IPS-NIHi11 (cell line): ENCODE measurements around the gene CCSER2.
"Not testable (repeated sequence)": the region's sequence is repeated elsewhere in the genome, so short reads cannot be mapped to it uniquely, and the experiment has no call there.

Experiments
- DNase-seq: peaks from one replicate; pipeline ENCODE4 v3.0.0; 2012; ENCODE audit warnings: mixed read lengths, low spot score

CCSER2 gene

DNA sequence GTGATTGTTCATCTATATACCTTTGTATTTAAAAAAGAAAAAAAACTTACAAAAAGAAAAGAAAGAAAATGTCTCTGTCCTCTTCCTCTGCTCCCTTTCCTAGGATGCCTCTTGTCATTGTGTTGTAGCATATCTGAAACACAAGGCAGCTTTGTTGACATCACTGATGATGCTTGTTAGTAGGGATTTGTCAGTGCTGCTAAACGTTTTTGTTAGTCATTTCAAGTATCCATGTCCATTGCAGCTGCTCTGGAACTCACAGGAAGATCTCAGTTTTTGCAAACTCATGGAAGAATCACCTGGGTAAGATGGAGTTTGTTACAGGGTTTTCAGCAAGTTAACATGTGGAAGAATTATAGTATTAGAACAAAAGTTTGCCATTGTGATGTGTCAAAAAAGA lies 123.6 kb downstream of the CCSER2 start:
- no peak for DNase-seq

DNA sequence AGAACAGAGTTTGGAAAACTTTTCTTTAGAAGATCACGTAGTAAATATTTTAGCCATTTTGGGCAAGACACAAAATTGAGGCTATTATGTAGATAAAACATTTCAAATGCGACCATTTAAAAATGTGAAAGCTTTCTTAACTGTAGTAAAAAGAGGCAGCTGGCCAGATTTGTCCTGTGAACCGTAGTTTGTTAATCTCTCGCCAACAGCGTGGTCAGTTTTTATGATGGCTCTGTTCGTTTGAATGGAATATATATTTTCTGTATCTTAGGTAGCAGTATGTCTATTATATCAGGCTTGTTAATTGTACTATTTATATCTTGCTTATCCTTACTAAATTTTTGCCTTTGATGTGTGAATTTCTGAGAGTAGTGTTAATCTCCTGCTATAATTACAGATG lies 124.9 kb downstream of the CCSER2 start:
- DNase-seq, result no peak

DNA sequence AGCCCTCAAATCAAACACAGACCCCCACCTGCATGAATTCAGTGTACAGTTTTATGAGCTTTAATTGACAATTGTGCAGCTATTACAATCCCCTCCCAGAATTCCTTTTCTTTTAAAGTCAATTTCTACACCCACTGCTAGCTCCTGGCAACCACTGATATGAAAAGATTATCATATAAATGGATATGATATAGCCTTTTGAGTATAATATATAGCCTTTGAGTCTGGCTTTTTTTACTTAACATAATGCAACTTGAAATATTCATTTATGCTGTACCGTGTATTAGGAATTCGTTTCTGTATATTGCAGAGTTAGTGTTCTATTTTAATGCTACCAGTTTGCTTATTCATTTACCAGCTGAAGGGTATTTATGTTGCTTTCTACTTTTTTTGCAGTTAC lies 127.7 kb downstream of the CCSER2 start:
- no peak for DNase-seq

DNA sequence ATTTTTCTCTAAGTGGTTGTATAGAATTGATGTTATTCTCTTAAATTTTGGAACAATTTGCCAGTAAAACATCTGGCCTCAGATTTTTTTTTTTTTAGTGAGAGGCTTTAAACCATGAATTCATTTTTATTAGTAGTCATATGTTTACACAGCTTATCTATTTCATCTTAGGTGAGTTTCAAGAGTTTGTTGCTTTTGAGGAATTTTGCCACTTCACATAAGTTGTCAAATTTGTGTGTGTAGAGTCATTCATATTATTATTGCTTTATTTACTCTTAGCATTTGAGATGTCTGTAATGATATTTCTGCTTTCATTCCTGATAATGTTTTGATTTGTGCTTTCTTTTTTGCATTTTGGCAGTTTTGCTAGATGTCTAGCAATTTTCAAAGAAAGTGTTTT lies 132.1 kb downstream of the CCSER2 start:
- DNase-seq, result no peak

DNA sequence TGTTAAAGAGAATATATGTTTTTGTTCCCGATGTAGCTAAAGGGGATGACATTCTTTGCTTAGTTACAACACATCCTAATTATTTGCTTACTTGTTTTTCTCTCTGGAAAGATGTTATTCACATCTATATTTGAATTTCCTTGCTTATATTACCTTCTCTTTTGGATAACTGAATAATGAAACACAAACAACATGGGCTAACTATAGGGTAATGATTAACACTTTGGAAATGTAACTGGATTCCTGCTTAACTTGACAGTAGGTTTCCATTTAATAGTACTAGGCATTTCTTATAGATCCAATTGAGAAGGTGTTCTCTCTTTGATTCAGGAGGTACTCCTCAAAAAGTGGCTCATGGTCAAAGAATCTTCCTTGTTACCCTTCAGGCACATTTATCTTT lies 141.1 kb downstream of the CCSER2 start:
- DNase-seq, result no peak

DNA sequence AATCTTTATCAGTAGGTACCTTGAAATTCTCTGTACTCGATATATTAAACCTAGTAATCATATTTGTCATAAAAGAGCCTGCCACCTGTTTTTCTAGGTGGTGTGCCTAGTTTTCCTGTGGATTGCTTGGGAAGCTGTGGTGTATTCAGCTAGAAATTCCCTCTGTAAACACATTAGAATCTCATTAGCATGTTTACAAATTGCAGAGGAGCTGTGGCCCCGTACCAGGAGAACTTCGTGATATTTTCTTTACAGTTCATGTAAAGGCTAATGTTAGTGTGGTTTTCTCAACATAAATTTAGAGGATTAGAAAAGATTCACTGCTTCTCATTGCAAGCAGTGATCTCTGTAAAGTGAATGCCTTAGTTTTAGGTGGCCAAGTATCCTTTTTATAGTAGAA lies 144.7 kb downstream of the CCSER2 start:
- DNase-seq, result no peak

DNA sequence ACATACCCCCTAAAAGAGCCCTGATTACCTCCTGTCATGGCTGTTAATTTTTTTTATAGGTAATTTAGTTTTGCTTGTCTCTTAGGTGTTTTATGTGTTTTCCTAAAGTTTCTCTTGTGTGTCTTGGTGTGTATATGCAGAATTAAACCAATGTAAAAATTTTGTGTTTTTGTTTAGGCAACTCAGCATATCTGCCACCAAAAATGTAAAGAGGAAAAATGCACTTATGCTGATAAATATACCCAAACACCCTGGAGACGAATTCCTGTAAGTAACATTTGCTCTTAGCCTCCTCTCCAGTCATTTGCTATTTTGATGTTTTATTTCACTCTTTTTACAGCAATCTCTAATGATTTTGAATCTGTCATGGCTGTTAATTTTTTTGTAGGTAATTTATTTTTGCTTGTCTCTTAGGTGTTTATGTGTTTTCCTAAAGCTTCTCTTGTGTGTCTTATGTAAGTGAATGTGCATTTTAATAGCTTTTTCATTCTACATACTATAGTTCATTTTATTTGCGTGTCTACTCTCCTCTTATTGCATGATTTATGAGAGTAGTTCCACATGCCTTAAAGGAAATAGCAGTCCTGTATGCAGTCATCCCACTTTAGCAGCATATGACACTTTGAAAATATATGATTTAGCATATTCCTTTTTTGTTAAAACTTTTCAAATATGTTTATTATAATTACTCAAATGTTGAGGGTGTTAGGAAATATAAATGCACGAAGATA lies 149.2 kb downstream of the CCSER2 start:
- DNase-seq, result no peak

DNA sequence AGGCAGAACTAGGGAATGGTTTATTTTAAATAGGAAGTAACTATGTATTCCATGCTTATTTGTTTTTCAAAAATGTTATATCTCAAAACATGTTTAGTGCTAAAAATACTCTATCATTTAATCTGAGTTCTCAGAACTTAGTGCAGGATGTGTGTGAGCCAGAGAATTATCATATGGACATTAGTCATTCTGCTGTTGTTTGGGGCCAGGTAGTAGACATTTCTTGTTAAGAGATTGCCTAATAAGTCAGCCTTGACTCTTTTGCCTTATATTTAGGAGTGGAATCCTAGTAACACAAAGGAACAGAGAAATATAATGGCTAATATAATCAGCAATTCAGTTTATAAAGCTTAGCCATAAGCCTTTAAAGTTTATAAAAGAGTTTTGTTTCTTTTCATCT lies 149.8 kb downstream of the CCSER2 start:
- DNase-seq, result no peak

DNA sequence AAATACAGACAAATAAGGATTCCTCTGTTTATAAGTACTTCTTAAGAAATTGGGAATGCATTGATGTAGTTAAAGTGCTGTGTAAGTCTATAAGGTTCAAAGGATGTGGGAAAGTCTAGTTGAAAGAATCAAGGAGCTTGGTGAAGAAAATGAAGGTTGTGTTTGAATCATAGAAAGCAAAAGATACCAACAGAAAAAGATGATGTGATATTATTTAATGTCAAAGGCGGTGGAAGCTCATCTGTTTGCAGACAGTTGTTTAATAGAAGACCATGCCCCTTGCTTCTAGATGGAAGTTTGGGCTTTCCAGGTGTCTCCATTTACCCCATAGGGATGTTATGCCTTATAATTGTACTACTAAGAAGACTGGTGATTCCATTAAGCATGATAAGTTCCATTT lies 150.3 kb downstream of the CCSER2 start:
- DNase-seq, result no peak

DNA sequence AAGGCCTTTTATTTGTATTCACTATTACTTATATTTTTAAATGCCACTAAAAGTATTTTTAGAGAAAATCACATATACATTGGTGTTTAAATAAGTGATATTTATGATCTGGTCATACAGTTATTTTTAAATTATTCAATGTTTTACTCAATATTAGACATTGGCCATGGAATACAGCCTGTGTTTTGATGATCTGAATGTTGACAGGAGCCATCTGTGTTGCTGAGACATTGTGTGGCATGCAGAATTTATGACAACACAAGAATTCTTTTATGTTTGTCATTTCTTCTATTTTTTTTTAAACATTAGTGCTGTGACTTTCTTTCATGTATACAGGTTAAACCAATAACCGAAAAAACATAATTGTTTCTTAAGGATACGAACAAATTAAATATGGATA lies 156.2 kb downstream of the CCSER2 start:
- DNase-seq, result no peak

DNA sequence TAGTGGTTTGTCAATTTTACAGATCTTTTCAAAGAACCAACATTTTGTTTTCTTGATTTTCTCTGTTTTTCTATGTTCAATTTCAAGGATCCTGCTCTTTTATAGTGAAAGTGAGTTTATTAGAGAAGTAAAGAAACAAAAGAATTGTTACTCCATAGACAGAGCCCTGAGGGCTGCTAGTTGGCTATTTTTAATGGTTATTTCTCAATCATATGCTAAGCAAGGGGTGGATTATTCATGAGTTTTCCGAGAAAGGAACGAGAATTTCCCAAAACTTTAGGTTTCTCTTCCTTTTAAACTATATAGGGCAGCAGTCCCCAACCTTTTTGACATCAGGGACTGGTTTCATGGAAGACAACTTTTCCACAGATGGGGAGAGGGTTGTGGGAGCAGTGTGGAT lies 165.0 kb downstream of the CCSER2 start:
- DNase-seq, result no peak

DNA sequence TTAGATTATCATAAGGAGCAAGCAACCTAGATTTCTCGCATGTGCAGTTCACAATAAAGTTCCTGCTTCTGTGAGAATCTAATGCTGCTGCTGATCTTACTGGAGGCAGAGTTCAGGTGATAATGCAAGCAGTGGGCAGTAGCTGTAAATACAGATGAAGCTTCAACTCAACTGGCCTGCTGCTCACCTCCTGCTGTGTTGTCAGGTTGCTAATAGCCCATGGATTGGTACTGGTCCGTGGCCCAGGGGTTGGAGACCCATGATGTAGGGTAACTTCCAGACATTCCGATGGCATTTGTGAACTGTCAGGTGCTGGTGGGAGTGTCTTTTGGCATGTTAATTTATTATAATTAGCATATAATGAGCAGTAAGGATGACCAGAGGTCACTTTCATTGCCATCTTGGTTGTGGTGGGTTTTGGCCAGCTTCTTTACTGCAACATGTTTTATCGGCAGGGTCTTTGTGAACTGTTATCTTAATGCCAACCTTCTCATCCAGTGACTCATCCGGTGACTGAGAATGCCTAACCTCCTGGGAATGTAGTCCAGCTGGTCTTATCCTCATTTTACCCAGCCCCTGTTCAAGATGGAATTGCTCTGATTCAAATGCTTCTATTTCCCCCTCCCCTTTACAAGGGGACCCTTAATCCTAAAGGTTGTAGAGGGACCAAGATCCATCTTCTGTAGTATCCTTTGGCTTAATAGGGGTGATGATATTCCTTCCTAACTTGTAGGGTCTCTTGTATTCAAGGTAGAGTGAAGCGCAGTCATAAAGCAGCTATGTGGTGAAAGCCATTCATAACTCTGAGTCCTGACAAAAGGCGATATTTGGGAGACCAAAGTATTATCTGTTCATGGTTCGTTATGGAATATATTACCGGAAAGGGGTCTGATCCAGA lies 165.8 kb downstream of the CCSER2 start:
- no peak for DNase-seq

DNA sequence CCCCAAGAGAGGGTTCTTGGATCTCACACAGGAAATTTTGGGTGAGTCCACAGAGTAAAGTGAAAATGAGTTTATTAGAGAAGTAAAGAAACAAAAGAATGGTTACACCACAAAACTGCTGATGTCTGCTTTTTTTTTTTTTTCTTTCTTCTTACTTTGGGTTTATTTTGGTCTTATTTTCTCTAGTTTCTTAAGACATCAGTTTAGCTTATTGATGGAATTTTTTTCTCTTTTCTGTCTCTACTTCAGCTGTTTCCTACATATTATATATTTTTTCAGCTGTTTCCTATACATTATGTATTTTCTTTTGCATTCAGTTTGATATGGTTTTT lies 166.4 kb downstream of the CCSER2 start:
- no peak for DNase-seq

DNA sequence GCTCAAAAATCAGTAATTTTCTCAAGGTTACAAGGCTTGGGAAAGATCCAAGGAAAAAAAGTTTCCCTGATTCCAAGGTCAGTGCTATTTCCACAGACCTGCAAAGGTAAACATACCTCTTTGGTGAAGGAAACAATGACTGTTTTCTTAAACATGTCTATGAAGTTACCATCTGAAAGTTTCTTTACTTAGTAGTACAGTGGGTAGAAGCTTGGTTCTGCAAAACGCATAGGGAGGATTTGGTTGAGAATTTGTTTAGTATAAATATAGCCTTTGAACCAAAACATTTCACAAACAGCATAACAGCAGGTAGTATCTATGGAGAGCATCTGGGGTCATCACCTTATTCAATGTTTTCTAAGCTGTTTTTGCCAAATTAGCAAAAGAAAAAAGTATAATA lies 169.6 kb downstream of the CCSER2 start:
- no peak for DNase-seq

DNA sequence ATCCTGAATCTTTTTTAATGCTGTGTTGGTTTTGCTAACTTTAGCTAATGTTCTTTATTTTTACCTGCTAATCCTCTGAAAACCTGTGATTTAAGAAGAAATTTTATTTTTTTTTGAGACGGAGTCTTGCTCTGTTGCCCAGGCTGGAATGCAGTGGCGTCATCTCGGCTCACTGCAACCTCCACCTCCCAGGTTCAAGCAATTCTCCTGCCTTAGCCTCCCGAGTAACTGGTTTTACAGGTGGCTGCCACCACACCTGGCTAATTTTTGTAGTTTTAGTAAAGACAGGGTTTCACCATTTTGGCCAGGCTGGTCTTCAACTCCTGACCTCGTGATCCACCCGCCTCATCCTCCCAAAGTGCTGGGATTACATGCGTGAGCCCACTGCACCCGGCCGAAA lies 170.7 kb downstream of the CCSER2 start:
- not testable (repeated sequence) for DNase-seq

DNA sequence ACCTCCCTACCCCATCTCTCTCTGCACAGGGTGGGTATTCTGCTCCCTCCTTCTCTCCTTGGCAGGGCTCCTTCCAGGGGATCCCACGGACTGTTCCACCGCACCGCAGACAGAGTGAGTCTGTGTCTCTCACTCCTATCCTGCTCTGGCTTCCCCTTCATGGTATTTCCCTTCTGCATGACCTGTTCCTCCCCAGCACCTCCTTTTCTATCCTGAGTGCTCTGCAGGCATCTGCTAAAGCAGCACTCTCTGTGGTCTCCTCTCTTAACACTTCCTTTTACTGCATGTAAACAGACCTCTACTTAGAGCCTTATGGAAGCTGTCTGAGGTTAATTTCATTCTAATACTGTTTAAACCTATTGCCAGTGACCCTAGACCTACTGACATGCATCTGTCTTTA lies 171.5 kb downstream of the CCSER2 start:
- DNase-seq, result peak; percentile 23

DNA sequence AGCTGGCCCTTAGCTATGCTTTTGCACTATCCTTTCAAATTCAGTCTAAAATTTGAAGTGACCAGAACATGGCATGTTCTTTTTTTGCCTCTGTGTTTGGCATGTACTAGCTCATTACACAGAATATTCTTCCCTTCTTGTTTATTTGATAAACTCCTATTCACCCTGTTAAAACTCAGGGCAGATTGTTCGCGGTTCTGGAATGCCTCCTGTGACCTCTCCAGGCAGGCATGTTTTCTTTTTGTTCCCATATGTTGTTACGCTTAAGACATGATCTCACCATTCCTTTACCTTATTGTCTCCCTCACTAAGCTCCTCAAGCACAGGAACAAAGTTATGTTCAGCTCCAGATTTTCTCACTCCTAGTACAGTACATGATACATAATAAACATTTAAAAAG lies 181.7 kb downstream of the CCSER2 start:
- DNase-seq, result no peak

DNA sequence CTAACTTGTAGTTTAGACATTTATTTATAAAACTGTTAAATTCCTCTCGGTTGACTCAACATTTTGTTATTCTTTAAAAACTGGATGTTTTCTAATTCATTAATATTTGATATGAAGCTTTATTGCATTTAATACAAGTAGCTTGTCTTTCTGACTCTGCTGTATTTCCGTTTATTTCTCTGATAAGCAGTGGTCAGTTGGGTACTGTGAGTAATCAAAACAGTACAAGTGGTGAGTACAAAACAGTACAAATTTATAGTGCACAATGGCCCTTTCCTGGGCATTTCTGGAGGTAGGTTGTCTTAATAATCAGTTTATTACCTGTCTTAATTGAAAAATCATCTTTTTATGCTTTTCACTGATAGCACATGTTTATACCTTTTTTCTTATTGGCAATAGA lies 182.7 kb downstream of the CCSER2 start:
- DNase-seq, result no peak

DNA sequence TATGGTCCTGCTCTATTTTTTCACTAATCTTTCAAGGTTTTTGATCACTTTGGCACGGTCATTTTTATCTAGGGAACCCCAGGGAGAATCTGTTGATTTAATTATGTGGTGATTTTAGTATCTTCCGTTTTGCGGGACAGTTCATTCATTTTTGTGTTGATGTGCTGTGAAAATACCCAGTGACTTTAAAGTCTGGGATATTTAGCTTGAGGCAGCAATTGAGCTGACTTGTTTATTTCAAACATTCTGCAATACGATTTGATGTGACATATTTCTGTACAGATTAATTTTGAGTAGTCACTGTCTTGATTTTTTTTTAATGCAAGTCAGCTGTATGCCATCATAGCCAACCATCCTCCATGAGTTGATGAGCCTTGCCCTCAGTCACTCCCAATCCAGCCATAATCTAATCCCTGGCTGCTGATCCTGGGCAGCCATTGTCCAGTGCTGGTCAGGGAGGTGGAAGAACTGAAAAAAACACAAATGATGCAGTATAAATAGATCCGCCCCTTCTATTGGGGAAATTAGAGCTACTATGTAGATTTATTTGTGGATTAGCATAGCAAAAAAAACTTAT lies 183.4 kb downstream of the CCSER2 start:
- DNase-seq, result no peak

DNA sequence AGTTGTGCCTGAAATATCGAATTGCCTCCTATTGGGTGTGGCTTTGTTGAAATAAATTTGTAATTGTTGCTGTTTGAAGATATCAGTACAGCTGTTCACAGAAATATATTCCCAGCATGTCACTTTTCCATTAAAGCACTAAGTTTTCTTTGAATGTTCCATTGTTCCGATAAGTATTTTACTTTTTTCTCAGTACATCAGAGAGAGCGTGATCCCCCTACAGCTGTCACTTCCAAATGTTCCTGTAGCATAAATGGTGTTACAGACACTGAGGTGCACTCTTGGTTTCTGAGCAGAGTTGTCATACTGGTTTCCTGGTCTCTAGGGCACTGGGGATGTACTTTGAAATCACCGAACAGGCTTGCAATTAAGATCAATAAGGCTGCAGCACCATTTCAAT lies 189.2 kb downstream of the CCSER2 start:
- DNase-seq, result no peak

DNA sequence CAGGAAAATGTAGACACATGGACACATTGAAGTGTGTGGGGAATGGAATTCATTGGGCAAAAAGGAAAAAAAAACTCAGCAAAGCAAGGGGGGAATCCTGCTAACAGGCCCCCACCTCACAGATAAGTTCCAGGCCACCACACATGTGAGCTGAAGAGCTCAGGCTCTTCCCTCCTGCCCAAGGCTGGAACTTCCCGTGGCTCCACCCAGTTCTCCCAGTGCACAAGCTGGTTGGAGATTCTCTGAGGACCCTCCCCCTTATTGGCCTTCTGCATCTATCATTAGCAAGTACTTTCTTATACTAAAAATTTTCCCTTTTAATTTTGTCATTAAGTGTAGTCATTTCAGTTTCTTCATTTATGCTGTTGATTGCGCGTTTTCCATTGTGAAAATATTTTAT lies 190.8 kb downstream of the CCSER2 start:
- DNase-seq, result no peak

DNA sequence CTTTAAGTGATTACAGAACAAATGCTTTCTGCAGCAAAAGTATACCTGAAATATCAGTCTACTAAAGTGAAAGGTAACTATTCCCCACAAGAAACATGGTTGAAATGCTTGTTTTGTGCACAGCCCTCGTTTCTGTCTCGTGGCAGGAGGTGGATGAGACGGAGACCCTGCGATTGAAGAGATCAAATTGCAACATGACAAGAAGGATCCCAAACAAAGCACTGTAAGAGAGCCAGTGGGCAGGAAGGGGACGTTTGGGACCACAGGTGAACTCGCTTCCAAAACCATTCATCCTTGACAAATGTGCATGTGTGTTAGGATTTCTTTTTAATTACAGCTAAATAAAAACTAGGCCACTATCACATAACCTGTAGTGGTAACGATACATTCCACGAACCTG lies 192.6 kb downstream of the CCSER2 start:
- DNase-seq, result no peak

DNA sequence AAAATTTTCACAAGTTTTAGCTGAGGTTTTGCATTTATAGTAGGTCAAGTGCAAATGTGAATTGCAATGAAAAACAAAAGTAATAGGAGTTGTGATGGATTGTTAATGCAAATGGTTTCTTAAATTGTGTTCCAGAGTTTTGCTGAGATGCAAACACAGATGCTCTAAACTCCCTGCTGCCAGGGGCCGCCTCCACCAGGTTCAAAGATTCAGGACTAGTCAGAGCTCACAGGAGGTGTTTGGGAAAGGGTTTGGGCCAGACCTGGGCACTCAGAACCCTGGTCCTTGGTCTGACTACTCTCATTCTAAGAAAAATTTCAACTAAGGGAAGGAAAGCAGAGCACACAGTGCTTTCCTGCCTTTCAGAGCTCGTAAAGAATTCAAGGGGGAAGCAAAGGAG lies 193.1 kb downstream of the CCSER2 start:
- no peak for DNase-seq
